CD4-positive, alpha-beta T cell treated with Interleukin-15 for 4 hours (primary cell): ENCODE measurements around the gene SKI.

Experiments
- DNase-seq: peaks from one replicate; pipeline ENCODE4 v3.0.0-alpha.2; 2020; ENCODE audit warnings: low spot score

Gene SKI

DNA sequence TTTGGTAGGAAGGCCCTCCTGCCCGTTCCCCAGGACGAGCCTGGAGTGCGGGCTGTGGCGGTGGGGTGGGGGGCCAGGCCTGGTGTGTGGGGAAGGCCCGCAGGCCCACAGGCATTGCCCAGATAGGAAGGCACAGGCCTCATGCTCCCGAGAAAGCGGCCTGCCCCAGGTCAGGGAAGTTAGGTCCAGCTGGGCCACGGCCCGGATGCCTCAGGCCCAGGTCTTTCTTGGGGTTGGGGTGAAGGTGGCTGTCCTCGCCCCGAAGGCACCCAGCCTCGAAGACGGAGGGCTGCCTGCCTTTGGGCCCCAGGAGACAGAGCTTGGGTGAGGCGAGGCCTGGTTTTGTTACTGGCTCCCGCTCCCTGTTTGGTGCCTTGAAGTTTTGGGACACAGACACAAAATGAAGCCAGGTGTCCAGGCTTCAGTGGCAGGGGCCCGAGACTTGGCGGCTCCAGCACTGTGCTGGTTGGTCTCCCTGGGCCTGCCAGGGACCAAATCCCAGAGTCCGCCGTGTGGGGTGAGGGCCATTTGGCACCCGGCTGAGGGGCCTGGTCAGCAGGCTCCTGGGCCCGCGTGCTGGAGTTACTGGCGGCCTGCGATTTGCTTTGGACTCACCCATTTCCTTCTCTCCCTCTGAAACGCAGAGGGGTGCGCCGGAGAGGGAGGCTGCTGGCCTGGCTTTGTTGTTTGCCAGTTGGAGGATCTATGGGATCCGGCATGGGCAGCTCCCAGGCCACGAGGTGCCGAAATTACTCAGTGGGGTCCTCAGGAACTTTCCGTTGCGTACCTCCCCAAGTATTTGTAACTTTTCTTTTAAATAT, 2.0 kb downstream of the SKI start:
- no peak for DNase-seq

DNA sequence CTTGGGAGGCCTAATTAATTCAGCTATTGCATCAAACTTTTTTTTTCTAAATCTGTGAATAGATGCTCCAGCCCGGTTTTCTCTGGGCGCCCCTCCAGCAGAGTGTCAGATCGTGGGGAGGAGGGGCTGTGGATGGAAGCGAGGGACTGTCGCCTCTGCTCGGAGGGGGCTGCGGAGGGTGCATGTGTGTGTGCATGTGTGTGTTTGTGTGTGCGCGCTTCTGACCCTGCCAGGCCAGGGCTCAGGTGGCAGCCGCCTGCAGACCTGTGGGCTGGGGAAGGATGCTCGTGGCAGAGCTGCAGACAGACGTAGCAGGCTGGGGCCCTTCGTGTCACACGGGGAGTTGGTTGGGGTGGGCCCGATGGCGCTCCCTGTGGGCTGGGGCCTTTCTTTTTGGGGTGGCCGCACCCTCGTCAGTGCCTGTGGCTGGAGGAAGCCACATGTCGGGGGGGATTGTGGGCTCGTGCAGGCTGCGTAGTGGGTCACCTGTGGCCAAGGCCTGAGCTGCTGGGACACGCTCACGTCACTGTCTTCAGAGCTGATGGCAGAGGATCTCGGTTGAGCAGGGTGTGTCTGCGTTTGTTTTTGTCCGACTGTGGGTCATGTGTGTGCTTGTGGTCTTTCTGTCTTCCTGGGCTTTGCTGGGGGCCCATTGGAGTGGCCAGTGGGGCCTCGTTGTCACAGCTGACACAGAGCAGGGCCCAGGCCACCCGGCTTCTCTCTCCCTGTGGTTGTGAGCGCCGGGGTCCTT, 2.8 kb downstream of the SKI start:
- peak; percentile 34 for DNase-seq

DNA sequence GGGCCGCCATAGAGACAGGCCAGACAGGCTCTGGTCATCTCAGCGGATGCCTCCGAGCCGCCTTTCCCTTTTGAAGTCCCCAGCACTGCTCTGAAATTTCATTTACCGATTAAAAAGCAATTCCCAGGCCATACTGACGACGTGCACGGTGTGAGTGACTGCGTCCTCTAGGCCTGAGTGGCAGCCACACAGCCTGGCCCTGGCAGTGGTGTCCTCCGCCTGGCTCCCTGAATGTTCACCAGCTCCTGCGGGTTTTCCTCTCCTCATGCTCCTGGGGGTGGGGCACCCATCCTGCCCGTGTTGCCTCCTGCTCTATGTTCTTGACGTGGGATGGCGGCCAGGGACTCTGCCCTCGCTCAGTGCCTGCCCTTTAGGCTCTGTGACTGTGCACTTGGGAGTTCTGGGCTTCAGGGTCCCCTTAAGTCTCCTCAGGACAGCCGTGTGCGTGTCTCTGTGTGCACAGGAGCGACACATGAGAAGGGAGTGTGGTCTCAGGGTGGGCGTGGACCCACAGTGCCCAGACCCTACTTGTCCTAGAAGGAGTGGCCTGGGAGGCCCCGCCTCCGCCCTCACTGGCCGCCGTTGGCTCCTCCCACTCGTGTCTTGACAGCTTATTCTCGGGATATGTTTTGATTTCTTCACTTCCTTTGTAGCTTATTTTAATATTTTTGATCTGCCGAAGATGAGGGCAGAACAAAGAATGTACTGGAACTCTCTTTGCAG, 3.6 kb downstream of the SKI start:
- peak; percentile 79 for DNase-seq

DNA sequence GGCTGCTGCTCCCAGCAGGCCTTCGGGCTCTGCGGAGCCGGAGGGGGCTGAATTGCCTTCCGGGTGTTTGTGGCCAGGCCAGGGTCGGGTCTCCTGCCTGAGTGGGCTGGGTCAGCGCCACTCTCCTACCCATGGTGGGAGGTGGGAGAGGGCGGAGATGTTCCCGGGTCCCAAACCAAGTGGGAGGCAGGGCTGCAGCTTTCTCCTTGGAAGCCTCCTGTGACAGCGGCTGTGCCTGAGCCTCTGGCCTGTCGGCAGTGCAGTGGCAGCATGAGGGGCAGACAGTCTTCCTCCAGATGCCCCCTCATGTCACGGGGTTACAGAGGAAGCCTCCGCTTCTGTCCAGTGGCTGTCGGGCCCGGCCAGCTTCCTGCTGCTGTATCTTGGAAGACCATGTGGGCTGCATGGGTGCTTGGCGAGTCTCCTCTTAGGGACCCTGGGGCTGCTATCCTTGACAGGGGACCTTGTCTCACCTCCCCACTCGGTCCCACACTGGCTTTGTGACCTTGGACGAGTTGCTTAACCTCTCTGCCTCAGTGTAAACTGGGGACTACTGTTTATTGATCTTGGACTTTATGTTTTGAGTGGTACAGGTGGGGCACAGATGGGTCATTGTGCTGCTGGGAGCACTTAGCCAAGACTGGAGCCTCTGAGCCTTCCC, 4.3 kb downstream of the SKI start:
- no peak for DNase-seq

DNA sequence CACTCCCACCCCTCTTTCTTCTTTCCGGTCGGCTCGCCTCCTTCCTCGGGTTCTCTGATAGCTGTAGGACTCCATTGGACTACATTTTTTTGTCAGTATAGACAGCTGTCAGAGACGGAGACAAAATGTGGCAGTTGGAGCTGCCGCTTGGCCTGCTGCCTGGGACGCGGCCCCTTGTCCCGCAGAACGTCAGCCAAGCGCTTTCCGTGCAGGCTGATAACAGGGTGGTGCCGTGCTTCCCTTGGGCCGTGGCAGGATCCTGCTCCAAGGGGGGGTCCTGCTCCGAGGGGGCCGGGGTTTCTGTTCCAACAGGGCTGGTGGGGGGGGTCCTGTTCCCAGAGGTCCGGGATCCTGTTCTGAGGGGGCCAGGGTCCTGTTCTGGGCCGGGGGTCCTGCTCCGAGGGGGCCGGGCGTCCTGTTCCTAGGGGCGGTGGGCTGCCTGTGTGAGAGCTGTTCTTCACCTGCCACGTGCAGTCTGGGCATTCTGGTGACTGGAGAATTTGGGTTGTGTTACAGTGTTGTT, 4.9 kb downstream of the SKI start:
- DNase-seq = no peak

DNA sequence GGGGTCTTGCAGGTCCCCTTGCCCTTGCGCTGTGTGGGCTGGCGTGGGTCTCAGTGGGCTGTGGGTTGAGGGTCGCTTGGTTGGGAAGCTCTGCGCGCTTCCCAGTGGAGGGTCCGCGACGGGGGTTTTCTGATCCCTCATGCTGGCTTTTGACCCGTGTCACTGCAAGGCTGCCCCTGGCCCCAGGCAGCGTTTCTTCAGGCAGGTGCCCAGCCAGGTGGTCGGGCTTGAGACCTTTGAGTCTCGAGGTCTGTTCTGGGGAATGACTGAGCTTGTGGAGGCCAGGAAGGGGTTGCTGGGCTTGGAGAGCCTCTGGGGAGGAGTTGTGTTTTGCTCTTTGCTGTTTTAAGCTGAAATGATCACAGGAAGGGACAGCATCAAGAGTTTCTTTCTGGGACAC, 5.3 kb downstream of the SKI start:
- DNase-seq = no peak

DNA sequence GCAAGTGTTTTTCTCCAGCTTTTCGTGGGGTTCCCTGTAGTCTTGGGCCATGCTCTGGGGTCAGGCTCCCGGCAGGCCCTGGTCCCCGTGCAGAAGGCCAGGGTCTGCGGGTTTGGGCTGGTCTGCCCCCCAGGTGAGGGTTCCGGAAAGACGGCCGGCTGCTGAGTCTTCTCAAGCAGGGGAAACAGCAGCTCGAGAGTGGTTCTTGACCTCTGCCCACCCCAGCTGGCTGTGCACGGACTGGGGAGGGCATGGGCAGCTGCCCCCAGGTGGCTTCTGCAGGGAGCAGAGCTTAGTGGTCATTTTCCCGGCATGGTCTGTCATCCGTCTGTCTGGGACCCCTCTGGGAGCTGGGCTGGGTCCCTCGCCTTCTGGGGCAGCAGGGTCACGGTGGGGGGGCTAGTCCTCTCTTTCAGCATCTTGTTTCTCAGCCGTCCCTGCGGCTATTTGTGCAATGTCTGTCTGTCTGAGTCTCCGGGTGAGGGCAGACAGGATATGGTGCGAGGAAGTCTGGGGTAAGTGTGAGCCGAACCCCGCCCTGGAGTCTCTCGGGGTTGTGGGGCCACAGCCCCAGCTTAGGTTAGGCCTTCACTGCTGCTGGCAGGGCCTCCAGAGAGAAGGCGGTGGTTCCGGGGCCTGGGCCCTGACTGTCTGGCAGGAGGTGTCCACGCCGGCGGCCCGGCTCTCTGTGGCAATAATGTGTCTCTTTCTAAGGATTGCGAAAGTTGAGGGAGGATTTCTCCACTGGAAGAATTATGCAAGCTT, 6.1 kb downstream of the SKI start:
- peak; percentile 87 for DNase-seq

DNA sequence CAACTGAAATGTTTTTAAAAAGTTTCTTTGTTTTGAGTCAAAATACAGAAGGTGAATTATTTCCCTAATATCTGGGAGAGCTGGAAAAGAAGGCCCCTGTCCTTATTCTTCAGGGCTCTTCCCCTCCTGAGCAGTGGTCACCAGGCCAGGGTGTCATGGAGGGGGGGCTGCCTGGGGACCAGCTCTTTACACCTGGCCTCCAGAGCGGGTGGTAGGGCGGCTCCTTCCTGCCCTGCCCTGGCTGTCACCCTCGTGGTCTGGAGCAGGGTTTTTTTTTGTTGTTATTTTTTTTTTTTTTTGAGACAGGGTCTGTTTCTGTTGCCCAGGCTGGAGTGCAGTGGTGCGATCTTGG, 6.6 kb downstream of the SKI start:
- DNase-seq = peak; percentile 34

DNA sequence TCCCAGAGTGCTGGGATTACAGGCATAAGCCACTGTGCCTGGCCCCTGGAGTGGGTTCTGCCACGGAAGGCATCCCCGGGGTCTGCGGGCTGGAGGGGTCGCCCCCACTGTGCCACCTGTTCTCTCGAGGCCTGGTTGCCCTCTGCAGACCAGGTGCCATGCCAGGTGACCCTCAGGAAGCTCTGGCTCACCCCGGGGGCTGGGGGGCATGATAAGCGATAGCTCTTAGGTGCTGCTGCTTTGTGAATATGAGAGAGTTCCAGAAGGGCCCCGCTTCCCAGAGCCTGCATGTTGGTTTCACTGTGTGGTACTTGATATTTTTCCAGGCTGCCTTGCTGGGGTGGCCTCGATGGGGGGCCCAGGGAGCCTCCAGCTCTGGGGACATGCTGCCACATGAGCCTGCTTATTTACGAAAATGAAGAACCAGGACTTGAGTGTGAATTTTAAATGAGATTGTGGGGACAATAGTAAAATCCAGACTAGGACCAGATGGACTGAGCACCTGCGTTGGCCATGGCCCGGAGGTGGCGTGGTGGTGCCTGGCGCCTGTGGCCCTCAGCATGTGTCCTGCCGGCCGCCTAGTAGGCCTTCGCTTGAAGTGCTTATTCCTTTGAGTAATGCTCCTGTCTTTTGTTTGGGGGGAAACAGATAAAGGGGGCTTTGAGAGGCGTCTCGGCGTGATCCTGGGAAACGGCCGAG, 7.3 kb downstream of the SKI start:
- no peak for DNase-seq

DNA sequence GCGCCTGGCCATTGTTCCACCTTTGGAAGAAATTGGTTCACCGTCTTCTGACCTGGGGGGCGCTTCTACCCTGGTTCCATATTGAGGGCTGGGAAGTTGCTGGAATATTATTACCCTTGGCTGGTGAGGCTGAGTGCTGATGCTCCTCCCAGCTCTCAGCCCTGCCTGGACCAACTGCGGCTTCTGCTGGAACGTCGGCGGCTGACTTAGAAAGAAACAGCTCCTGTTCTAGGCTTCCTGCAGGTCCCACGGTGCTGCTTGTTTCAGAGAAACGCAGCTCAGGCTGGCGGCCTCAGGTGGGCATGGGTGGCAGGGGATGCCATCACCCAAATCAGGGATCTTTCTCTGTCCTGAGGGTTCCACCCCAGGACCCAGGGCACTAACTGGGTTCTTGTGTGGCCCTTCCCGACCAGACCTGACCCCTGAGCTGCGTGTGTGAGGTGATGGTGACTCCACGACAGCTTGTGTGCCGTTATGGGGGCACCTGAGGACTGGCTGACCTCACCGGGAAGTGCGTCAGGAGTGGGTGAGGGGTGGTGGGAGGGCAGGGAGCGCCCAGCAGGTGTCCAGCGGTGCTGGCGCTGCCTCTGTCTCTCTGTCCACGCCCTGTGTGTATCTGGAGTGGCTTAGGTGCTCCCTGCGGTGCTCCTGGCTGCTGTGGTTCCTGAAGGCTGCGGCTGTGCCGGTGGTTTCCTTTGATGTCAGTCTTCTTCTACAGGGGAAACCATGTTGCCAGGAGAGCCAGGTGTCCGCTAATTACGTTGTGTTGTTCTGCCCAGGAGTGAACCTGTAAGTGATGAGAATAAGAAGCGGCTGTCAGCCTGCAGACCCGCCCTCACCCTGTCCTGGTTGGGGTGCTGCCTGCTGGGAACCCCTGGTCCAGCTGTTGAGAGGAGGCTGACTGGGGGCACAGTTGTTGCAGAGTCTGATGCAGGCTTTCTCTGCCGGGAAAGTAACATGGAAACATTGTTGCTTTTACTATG, 8.9 kb downstream of the SKI start:
- DNase-seq = peak; percentile 43

DNA sequence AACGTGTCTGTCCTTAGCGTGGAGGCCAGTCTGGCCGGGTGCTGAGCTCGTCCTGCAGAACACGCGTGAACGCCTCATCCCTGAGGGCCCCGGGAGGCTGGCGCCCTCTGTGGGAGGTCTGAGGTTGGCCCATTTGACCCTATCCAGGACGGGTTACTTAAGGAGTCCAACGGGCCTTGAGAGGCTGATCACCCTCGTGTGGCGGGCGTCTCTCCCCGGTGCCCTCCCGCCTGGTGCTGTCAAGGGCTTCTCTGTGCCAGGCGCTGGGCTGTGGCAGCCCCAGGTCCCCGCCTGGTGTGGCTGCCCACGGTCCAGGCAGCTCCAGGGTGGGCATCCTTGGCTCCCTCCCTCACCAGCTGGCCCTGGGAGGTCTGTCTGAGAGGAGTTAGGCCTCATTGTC, 9.7 kb downstream of the SKI start:
- no peak for DNase-seq

DNA sequence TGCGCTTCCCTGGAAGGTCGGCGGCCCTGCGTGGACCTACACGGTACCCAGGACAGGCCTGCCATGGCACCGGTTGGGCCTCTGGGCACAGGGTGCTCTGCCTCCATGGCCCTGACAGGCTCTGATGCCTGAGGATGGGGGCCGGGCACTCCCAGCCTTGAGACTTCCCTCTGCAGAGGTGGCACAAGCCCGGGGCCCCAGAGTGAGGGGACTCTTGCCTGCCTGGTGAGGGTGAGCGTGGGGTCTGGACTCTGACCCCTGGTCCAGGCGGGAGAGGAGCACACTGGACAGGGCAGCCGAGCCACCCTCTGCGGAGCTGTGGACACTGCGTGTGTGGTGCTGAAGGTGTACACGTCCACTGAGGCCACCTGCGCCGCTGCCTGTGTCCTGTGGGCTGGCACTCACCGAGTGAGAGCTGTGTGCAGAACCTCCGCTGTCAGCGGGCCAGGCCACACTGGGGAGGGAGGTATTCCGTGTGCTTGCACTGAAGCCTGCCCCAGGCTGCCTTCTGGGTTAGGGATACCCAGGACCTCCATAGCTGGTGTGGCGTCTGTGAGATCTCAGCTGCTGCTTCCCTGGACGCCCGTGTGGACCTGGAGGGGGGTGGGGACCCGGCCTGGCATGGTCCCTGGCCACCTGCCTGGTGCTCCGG, 10.4 kb downstream of the SKI start:
- no peak for DNase-seq

DNA sequence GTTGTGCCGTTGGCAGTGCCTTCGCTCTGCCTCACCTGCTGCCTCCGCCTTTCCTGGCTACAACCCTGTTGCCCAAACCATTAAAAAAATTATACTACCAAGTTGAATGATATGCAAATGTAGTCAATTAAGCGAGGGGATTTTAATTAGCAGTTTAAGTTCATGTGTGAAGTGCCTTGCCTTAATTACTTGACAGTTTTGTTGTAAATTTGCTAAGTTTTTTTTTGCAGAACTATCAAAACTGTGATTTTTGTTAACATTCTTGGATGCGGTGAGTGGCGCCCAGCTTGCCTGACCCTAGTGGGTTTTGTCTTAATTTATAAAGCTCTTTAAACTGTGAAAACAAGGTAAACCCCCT, 10.9 kb downstream of the SKI start:
- DNase-seq = no peak

DNA sequence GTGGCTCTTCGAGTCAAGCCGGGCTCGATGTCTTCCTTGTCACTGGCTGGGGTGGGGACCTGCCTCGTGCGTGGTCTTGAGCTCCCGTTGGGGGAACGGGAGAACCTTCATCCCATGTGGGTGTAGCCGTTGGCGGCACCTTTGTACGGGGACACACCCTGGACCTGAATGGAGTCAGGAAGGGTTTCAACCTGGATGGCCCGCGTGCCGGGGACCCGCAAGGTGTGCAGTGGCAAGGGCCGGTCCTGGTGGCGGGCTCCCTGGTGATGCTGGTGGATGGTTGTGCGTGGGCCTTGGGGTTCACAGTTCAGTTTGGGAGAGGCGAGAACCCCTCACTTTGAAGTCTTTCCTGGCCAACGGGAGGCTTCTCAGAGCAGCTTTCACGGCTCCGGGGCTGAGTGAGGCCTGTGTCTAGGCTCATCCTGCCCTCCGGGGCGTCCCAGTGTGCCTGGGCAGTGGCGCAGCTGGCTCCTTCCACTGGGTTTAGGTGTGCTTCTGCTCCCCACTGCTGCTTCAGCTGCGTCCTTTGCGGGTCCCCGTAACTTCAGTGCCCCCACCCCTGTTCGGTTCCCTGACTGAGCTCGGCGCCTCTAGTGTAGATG, 11.4 kb downstream of the SKI start:
- no peak for DNase-seq

DNA sequence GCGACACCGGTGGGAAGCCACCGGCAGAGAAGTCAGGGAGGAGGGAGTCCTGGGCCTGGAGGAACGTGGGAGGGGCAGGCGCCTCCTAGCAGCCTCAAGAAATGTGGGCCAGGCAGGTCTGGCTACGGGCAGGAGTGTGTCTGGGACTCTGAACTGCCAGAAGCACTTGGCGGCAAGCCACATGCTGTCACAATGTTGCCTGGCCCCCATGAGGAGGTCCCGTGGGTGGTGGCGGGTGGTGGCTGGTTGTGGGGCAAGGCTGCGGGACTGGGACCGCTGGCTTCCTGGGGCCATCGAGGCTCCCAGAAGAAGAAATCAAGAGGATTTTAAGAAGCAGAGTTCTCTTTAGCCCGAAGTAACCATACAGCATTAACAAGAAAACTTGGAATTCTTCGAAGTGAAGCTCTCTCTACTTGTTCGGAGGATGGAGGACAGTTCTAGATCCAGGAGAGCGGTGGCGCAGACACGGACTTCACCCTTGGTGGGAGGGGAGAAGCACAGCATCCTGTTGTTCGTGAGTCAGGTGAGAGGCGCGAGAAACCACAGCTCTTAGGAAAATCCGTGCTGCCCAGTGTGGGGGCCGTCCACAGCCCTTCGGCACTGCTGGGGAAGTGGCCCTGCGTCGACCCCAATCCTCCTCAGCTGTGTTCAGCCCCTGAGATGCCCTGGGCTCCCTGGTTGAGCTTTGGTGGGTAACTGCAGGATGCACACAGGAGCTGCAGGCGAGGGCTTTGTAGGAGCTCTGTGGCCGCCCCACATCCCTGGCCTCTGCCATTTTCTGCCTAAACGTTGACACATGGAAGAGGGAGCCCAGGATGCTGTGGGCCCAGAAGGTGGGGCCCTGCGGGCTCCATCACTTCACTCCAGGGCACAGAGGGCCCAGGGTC, 12.4 kb downstream of the SKI start:
- DNase-seq = no peak

DNA sequence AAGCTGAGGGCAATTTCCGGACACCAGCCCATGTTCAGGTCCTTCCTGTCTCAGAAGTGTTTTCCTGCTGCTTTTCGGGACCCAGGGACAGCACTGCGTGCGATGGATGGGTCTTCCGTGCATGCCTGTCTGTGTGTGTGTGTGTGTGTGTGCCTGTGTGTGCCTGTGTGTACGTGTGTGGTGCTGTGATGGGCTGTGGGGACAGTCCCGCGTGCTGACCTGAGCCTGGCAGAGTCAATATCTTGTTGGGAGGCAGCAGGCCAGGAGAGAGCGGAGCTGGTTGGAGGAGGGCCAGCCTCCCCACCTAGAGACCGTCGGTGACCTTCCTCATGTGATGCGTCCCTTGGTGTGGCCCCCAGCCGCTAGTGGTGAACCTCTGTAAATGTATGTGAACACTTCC, 13.7 kb downstream of the SKI start:
- DNase-seq = no peak

DNA sequence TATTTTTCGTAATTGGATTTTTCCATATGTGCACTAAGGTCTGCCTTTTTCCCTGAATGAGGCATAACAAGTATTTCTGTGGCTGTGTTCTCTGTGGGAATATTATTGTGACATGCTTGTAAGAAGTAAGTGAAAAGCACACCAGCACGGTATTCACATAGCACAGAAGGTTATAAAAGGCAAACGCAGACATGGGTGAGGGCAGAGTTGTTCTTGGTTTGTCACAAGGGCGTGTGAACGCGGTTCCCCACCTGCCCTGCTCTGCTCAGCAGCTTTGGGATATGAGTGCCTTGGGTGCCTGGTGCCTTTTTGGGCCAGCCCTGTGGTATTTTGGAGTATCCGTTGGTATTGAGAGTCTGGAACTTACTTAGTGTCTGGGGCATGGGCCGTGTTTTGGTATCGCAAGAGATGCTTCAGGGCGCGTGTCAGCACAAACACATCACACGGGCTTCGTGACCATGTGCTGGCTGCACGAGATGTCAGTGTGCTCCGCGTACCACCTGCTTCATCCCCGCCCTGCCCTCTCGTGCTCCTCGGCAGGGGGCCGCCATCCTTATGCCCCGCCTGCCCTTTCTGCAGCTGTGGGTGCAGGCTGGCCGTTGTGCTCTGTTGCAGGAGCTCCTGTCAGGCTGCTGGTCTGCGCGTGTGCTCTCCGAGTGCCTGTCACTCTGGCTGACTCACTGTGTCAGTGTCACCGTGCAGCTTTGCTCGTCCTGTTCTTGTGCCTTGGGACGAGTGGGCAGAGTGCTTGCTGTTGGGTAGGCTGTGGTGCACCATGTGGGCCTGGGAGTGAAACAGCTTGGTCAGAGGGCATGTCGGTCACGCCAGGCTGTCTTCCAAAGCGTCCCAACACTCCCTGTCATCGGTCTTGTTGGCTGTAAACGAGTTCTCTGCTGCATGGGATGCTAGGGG, 15.0 kb downstream of the SKI start:
- no peak for DNase-seq
